Measurements from ENCODE around the gene GAPVD1. TPM values are rescaled to one million over a fixed set of nuclear protein-coding genes. Genes with fewer than 3 reads are reported as not detected.

GAPVD1 gene
- total and polyA plus RNA-seq, 2 of the 8 experiments (the other 6 are each of a cell fraction or from before 2014, with no cell fraction given): 5.5 to 40.5 TPM

GRCh38 chr9:125374443-125375309, 113.0 kb downstream of the GAPVD1 start:
- Histone ChIP-seq H3K9me3 (ENCODE audit: insufficient read depth in 2 of 2, low read depth in 1 of 2, low read length in 1 of 2) (no peaks in the 10 kb centered on the region), H3K4ac (replicated peaks; ENCODE audit: insufficient read length, low read depth, low read length) (no peak overlapping the region), H3K23me2 (ENCODE audit: low read depth, low read length) (no peaks in the 10 kb centered on the region), H4K8ac (ENCODE audit: extremely low read depth, insufficient read depth, low read length) (peak overlapping the region; percentile 93), H3K23ac (ENCODE audit: insufficient read length) (no peak overlapping the region), H4K5ac (ENCODE audit: insufficient read length, low read depth, low read length) (no peak overlapping the region), H3K14ac (ENCODE audit: insufficient read length) (no peak overlapping the region), H2AK5ac (ENCODE audit: low read depth, low read length) (no peak overlapping the region), H2BK15ac (ENCODE audit: low read length) (peak overlapping the region; percentile 97), H3K4me2 (ENCODE audit: insufficient read depth in 1 of 2, low read depth in 2 of 2, low read length in 2 of 2) (peak overlapping the region in 1 of 2 experiments; percentile 54; a peak in 3 of 4 replicates), H4K91ac (replicated peaks; ENCODE audit: insufficient read length, low read length) (peak overlapping the region; percentile 32), H3K56ac (replicated peaks; ENCODE audit: insufficient read length, low read depth, low read length) (no peak overlapping the region), H3K18ac (ENCODE audit: extremely low read depth, low read length) (peak overlapping the region; percentile 43), H4K20me1 (replicated peaks in 1 of 2; ENCODE audit: control insufficient read depth in 1 of 2, insufficient read depth in 2 of 2, low read length in 2 of 2) (no peaks in the 10 kb centered on the region), H2BK20ac (ENCODE audit: low read length) (no peak overlapping the region), H3K27ac (ENCODE audit: low read depth, low read length) (no peak overlapping the region), H3K36me3 (ENCODE audit: control insufficient read depth in 2 of 4, insufficient read depth in 4 of 4, low read length in 3 of 4) (no peaks in the 10 kb centered on the region), H3K27me3 (replicated peaks in 1 of 4; ENCODE audit: control insufficient read depth in 3 of 4, extremely low read depth in 1 of 4, insufficient read depth in 3 of 4, low read length in 3 of 4) (no peaks in the 10 kb centered on the region; a peak in 1 of 7 replicates), H3K4me3 (ENCODE audit: extremely low read depth in 1 of 4, insufficient read depth in 2 of 4, low read depth in 3 of 4, low read length in 4 of 4) (peak overlapping the region in 2 of 4 experiments; percentile 10 to 35; a peak in 3 of 8 replicates), H2BK120ac (replicated peaks; ENCODE audit: low read depth, low read length) (no peak overlapping the region), H3K9ac (replicated peaks in 1 of 4; ENCODE audit: extremely low read depth in 1 of 4, low read depth in 3 of 4, low read length in 3 of 4) (peak overlapping the region in 2 of 4 experiments; percentile 14 to 29; a peak in 3 of 7 replicates), H3K79me1 (ENCODE audit: low read depth, low read length) (no peaks in the 10 kb centered on the region), H3K4me1 (replicated peaks in 1 of 4; ENCODE audit: control insufficient read depth in 3 of 4, insufficient read depth in 4 of 4, low read length in 3 of 4) (peaks cover 0 to 11% (median 4%) of the 10 kb centered on the region in 4 experiments; a peak in 4 of 7 replicates), H2AFZ (ENCODE audit: low read length) (peak overlapping the region; percentile 90), H2BK12ac (ENCODE audit: low read depth, low read length) (peak overlapping the region; percentile 50; the same call in 1 of the 2 replicates), H3K79me2 (ENCODE audit: control insufficient read depth in 1 of 2, insufficient read depth in 2 of 2, low read length in 2 of 2) (no peaks in the 10 kb centered on the region), H2BK5ac (ENCODE audit: low read depth, low read length) (no peak overlapping the region)
- CTCF ChIA-PET (ENCODE audit: partially characterized antibody): interaction anchor here (0.6 to 1.6 kb wide), 14 partner anchors 9 to 995 kb away, joined by 3 to 7 read pairs (median 3); partner anchors contain the start of gene HSPA5
- FAIRE-seq: peak; percentile 65
- WGBS, 2 experiments (ENCODE audit: extremely low coverage in 1 of 2, insufficient coverage in 1 of 2, insufficient read length in 1 of 2, insufficient replicate concordance in 2 of 2, low coverage in 1 of 2, low lambda C conversion rate in 2 of 2, missing lambda C conversion rate in 1 of 2): 29% methylated on average over 24 of the region's 24 CpGs; no CpG with 5 or more reads in 1 of the 2 experiments
- POLR2A ChIA-PET (ENCODE audit: partially characterized antibody): interaction anchor here (1.6 to 2.0 kb wide), 2 partner anchors 134 to 518 kb away, joined by 3 to 8 read pairs; partner anchors contain the start of gene HSPA5
- DNase-seq (ENCODE audit: low read depth in 1 of 2, low spot score in 2 of 2): peak; percentile 68 to 81
- no peak for TF ChIP-seq CEBPB (IDR thresholded peaks at IDR 0.05; ENCODE audit: low read depth, low read length)
- TF ChIP-seq RNF2 (IDR thresholded peaks at IDR 0.05; ENCODE audit: borderline replicate concordance, low read depth, low read length, missing control alignments, poor library complexity, severe bottlenecking): no peak
- peak; percentile 66 for TF ChIP-seq MAX (IDR thresholded peaks at IDR 0.05)
- peak; percentile 69 to 93 (median 89) for TF ChIP-seq CTCF (IDR thresholded peaks at IDR 0.05; ENCODE audit: control extremely low read depth in 1 of 3, insufficient read depth in 1 of 3, low read depth in 1 of 3, low read length in 3 of 3)
- TF ChIP-seq ZNF274 (IDR thresholded peaks at IDR 0.05; ENCODE audit: borderline replicate concordance, extremely low read depth, low read length): no peak
- no peak for TF ChIP-seq SP2 (IDR thresholded peaks at IDR 0.05; ENCODE audit: low read length)
- TF ChIP-seq CBX8 (IDR thresholded peaks at IDR 0.05; ENCODE audit: borderline replicate concordance, low read depth, low read length): no peak
